NCI-H146 (cell line): Measurements from ENCODE around the gene PRKAR2B.

Experiments used
- DNase-seq: peaks from one replicate; lab custom pipeline; 2025; lab: John Stamatoyannopoulos, UW

Gene PRKAR2B

DNA sequence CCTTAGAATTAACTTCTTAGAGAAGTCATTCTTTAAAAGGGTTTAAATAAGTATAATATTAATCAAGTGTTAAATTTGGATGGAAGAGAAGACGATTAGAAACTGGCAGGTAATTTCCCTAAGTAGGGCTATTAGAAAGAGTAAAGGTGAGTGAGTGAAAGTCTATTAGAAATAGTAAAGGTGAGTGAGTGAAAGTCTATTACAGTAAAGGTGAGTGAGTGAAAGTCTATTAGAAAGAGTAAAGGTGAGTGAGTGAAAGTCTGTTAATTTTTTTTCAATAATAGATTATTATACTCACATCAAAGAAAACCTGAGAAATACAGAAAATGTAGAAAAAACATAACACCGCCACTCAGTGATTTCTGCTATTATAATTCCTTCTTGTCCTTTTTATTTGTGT, 113.5 kb downstream of the PRKAR2B start:
- DNase-seq: no peak

DNA sequence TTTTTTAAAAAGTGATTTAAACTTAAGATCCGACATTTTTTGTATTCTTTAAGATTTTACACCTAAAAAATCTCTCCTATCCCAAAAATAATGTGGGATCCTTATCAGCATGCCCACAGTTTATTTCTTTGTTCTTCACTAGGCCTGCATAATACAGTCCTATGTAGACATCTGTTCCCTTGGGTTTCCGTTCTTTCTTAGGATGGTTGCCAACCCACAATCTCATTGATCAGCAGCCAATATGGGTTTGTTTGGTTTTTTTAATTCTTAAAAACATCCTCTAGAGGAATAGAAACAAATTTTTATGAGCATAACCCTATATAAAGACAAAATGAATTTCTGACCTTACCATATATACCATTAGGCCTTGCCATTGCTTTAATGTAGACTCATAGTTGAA, 115.9 kb downstream of the PRKAR2B start:
- DNase-seq: no peak

DNA sequence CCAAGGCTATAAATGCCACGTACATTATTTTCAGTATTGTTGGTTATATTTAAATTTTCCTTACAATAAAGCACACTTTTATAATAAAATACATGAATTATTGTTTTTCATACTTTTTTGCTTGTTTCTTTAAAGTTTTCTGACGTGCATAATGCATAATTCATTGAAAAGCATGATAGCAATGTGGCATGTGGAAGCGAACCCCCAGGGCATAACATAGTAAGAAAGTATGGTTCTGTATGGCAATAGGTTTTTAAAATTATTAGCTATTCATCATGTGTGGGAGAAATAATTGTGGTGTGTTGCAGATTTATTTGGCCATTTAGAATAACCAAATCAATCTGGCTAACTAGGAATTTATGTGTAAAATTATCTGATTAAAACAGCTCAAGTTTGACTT, 116.9 kb downstream of the PRKAR2B start:
- no peak for DNase-seq

DNA sequence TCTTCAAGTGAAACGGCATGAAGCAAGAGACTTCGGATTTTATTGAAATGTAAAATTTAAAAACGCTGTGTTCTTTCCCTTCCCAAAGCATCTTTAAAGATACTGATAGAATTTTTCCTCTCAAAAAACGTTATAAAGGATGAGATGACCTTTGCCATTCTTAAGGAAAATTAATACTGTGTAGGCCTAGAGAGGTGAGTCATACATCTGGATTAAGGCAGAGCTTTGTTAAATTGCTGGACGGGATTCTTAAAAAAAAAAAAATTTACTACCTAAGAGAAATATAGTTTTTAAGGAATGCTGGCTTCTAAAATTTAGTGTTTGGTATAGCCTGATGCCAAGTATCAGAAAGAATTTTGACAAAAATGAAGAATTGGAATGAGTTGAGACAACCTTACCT, 118.0 kb downstream of the PRKAR2B start:
- no peak for DNase-seq

DNA sequence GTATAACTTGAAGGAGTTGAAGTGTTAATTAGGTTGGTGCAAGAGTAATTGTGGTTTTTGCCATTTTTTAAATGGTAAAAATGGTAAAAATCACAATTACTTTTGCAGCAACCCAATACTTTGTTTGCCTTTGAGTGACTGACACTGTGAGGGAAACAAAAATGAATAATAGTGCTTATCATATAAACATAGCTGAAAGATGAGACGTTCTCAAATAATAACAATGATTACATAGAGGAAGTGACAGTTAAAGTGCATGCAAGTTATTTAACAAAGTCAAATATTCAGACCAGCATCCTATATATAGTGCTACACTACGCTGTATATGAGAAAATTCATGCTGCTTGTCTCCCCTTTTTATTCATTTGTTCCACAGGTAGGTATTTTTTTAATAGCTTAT, 119.6 kb downstream of the PRKAR2B start:
- no peak for DNase-seq

DNA sequence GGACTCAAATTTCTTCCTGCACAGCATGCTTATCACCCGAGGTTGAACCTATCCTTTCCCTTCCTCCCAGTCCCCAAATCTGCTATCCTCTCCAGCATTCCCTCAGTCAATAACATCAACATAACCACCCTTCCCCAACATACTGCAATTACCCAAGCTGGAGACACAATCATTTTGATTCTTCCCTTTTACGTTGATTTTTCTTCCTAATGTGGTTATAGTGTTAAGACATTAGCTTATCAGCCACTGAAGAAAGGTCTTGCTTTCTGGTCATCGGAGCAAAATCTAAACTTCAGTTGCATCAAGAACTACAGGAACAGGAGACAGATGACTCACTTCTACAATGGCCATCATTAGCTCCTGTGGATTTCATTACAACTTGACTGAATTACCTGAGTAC, 120.8 kb downstream of the PRKAR2B start:
- no peak for DNase-seq

DNA sequence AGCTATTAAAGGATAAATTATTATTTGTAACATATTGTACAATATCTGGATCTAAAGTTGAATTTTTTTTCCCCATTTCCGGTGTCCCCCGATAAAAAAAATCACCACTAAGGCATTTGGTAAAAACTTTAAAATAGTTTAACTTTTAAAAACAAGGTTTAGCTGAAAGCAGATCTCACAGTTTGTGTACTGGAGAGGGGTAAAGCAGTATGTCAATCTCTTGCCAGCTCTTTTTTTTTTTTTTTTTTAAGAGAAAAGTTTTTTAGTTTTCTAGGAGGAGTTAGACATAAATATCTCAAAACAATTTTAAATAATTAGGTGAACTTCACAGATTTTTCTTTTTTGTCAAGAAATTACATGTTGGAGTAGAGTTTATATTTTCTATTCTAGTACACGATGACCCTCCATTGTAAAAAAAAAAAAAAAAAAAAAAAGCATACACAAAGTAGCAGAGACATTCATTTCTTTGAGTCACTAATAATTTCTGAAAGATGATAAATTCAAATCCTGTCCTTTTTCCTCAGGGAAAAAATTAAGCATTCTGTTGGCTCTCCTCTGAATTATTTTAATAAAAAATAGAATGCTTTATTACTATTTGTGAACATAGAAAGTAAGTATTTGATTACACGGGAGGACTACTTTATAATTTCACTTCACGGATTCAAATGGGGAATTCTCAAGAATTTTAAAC, 122.4 kb downstream of the PRKAR2B start:
- no peak for DNase-seq

DNA sequence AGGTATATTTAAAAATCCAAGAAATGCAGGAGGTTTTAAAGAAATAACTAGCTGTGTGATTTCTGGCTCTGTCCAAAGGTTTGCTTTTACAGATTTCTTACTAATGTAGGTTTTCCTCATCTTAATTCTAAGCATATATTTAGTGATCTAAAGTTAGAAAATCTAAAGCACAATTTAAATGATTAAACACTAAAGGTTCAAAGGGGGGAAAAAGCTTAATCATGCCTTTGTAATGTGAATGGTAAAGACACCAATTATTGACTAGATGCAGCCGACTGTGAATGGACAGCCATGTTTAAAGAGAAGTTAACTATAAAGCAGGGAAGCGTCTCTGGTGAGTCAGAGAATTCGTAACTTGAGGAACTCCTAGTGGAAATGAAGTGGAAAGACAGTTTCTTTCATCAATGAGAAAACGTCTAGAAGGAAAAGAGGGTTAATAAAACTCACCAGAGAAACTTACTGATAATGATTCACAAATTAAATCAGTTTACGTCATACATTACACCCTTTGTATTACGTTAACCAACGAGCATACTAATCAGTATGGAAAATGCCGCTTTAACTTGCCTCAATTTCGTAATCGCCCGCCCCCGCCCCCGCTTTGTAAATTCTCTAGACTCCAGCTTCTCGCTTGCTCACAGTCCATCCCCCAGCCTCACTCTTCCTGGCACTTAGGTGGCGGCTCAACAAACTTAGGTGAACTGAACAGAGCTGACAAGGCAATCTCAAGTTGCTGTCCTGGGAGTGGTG, 123.2 kb downstream of the PRKAR2B start:
- DNase-seq: peak; percentile 52

DNA sequence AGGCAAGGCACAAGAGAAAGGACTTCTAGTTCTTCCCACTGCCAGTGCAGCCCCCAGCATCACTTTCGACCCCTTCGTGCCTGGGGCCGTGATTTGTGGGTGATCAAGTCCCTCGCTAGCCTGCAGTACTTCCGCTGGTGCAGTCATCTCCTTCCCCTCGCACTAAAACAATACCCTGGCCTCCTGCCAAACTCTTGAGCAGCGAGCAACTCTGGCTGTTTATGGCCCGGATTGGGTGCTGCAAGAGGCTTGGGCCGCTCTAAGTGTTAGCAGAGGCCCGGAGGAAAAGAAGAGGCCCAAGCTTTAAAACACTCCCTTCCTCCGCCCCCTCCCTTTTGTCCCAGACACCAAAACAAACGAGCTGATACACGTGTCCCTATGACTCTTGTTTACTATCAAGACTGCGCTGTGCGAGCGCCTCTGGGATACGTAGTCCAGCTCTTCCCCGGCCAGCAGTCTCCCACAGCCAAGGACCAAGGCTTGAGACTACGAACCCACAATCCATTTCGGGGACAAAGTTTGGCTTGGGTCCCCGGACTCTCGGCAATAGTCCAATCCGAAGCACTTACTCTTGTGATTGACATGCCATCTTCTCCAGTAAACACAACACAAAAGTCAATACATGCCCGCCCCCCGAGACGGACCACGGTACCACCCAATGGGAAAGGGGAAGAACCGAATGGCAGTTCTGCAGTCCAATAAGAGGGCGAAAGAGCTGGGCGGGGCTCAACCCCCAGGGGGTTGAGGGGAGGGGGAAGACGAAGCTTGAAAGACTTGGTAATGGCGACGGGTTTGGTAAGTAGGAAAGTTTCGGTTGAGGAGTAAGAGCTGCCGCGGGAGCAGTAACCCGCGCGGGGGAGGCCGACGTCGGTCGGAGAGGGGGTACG, 124.0 kb downstream of the PRKAR2B start, which contains the start of gene HBP1:
TSS of gene HBP1 (plus strand) at position 771 of the 887 bp plus-strand sequence. CDS start 10,891 bp downstream, outside the sequence.
- peak; percentile 99 for DNase-seq

DNA sequence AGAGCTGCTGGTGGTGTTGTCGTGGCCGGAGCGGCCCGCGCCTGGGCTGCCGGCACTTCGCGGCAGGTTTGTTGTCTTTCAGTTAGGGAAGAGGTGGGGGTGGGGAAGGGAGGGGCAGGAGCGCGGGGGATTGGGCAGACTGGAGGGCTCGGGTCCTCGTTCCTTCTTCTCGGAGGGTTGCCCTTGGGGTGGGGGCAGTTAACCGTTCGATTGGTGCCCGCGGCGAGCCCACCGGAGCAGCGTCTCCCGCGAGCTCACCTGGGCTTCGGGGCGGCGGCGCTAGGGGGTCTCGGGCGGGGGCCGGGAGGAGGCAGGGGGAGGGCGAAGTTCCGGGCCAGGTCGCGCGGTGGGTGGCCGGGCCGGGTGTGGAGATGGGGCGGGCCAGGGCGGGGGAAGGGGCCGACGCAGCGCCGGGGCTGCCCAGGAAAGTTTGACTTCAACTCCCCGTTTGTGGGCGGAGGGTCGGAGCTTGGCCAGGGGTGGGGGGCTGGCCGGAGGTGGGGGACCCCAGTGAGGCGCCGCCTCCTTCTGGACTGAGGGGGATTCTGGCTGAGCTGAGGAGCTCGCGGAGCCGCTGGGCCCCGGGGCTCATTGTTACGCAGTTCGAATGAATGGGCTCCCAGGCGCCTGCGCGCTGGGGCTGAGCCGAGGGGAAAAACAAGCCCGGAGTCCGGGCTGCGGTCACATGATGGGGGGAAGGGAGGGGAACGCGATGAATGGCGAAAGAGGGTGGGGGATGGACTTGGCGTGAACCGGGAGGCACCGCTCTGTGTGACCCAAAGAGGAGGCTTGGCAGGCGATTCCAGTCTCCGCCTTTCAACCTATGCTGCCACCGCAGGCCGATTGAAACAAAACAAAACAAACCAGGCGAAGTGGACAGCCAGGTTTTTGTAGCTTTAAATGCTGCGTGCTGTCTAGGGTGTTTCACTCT, 124.9 kb downstream of the PRKAR2B start:
- DNase-seq: peak; percentile 96

DNA sequence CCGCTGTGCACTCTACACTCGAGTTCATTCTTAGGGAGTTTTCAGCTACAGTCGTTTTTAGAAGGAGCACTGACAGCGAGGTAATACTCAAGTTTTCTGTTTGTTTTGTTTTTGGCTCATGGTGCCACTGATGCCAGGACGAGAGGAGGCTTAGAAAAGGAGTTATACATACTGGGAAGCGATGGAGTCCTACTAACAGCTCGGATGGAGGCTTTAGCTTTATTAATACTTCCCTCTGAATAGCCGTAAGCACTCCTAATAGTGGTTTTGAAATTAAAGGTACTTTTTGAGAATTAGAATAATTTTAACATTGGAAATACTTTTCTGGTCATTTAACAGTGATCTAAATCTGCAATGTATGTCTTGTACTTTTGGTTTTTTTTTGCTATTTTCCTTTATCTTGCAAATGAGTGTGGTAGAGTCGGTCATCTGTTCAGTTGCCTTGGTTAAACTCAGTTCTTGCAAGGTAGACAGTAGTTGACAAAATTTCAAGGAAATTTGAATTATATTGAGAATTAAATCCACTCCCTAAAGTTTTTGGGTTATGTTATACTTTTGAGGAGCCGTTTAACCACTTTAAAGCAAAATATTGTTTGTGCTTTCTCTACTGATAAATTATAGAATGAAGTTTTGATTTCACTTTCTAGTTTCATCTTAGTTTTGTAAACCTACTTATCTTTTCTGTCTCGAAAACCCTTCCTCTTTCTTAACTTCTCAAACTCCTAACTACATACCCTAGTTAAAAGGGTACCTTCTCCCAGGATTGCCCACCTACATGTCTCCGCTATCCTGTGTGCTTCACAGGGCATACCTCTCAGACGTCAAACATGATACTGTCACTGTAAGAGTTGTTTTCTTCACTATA, 125.8 kb downstream of the PRKAR2B start:
- no peak for DNase-seq

DNA sequence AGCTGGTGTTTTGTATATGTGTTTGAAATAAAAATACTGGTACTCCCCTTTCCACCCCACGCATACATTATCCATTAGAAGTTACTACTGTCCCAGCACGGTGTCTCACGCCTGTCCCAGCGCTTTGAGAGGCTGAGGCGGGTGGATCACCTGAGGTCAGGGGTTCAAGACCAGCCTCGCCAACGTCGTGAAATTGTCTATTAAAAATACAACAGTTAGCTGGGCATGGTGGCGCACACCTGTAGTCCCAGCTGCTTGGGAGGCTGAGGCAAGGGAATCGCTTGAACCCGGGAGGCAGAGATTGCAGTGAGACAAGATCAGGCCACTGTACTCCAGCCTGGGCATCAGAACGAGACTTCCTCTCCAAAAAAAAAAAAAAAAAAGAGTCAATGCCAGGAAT, 127.0 kb downstream of the PRKAR2B start:
- no peak for DNase-seq

DNA sequence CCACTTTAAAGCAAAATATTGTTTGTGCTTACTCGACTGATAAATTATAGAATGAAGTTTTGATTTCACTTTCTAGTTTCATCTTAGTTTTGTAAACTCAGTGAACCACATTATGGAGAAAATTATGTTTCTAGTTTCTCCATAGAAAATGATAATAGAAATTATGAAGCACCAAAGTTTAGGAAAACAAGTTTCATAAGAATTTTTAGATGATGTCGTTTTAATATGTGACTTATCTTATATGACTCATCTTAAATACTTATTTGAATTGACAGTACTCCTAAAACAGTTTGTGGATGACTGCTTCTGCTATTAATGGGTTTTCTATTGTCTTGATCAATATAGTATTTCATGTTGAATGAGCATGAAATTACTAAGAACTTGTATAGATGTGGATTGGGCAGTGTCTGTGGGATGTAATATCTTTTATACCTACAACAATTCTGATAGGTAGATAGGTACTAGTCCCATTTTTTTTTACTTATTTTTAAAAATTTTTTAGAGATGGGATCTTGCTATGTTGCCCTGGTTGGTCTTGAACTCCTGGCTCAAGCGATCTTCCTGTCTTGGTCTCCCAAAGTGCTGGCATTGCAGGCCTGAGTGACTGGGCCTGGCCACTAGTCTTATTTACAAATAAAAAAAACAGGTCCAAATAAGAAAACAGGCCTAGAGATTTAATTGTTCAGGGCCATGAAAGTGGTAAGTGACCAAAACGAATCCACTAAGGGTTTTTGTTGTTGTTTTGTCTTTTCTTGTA, 127.9 kb downstream of the PRKAR2B start:
- DNase-seq: no peak

DNA sequence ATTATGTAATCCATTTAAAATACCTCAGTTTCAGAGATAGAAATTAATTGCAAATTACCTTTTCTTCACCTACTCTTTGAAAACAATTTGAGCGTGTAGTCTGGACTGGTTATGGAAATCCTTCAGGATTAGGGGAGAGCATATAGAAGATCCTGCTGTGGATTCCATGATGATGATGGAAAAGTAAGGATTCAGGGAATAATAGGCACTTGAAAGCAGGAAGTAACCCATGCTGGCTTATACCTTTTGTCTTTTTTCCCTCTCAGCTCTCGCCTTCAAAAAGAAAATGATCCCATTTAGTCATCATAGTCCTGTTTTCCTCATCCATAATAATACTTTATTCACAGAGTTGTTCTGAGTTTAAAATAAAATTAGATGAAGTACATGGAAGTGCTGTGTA, 128.7 kb downstream of the PRKAR2B start:
- DNase-seq: peak; percentile 4

DNA sequence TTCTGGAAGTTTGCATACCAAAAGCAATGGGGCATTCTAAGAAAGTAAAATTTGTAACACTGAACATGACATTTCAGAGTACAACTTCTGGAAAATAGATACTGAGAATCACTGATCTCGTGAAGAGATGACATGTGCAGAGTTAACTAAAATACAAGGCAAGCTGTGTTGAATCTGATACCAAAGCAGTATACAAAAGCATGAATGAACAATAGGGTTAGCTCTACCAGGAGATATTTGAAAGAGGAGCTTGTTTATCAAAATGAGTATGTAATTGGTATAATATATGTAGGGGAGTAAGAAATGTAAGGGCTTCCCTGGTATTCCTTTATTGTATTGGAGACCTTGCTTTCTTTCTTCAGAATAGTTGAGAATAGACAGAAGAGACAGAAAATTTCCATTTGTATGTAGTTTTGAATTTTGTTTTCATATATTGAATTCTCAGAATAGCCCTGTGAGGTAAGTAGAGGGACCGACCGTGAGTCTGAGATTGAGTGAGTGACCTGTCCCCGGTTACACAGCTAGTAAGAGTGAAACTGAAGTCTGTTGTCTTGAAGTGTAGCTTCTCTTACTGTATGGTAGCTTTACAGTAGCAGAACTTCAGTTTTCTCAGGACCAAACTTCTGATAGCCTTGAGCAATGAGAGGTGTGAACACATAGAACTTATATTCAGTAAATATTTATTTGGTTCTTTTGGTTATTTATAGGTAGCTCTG, 129.3 kb downstream of the PRKAR2B start:
- no peak for DNase-seq

DNA sequence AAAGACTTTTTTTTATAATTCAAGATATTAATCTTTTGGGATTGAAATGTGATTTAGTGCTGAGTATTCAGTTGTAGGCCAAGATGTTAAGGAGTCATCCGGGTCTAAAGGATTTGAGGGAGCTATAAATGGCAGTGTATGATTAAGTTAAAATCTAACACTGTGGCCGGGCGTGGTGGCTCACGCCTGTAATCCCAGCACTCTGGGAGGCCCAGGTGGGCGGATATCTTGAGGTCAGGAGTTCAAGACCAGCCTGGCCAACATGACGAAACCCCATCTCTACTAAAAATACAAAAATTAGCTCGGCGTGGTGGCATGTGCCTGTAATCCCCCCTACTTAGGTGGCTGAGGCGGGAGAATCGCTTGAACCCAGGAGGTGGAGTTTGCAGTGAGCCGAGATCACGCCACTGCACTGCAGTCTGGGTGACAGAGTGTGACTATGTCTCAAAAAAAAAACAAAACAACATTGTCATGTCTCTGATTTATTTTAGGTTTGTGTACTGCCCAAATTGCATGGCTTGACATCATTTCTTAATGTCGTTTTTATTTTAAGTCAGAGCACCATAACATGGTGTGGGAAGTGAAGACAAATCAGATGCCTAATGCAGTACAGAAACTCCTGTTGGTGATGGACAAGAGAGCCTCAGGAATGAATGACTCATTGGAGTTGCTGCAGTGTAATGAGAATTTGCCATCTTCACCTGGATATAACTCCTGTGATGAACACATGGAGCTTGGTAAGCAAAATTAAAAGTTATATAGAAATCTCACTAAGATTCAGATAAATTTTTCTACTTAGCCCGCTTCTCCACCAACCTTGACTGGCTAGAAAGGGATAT, 135.0 kb downstream of the PRKAR2B start:
- no peak for DNase-seq

DNA sequence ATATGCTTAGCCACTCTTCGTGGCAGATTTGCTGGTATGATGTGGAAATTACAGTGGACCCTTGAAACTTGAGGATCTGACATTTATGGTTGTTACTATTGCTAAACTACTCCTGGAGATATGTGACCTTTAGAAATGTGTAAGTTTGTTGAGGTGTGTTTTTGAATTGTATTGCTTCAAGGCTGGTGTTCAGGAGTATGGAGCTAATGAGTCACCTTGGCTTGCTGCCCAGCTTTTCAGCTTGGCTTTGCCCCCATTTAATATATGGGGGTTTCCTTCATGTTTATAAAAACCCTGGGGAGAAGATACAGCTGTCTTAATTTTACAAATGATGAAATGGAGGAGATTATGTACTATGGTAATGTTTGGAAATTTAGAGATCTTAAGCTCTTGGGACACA, 135.9 kb downstream of the PRKAR2B start:
- no peak for DNase-seq

DNA sequence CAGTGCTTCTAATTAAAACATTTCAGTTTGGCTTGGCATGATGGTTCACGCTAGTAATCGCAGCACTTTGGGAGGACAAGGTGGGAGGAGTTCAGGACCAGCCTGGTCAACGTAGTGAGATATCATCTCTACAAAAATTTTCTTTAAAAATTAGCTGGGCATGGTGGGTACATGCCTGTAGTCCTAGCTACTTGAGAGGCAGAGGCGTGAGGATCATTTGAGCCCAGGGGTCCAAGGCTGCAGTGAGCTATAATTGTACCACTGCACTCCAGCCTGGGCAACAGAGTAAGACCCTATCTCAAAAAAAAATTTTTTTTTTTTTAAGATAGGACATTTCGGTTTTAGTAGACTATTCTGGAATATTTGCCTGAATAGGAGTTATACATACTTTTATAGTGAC, 136.7 kb downstream of the PRKAR2B start:
- DNase-seq: no peak
